Measurements from ENCODE around the gene SNRNP48.

SNRNP48 gene

DNA sequence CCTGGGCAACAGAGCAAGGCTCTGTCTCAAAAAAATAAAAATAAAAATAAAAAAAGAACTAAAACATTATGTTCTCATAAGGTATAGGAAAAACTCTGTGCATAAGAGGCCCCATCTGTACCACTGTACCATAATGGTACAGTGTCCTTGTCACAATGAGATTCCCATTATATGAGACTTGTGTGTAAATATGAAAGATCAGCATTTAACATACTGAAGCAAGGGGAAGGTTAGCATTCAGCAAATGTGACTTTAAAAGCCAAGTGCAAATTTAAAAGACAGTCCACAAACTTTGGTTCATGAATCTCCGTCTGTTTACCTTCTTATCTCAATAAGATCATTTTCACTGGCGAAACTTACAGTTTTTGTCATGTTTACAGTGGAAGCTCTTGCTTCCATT is 32.3 kb upstream of the SNRNP48 start:
- no peak for DNase-seq
- in situ Hi-C loops (cut with MboI; ENCODE audit: low pct_unique_long_range_greater_than_20kb, low sequenced_read_pairs), result no loop called here

DNA sequence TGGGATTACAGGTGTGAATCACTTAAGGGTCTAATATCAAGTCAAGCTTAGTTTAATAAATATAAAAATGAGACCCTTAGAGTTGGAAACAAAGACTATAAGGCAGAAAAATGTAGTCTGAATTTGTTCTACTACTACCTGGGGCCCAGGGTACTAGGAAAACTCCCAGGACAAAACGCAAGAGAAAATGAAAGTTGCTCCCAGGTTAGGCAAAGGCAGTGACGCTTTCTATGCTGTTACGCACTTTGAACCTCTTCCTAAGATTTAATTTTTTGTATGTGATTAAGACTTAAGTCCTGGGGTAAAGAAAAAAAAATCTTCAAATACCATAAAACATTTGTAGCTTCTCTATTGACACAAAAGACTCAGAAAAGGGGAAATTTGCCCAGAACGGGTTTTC is 31.2 kb upstream of the SNRNP48 start:
- no peak for DNase-seq
- in situ Hi-C loops (cut with MboI; ENCODE audit: low pct_unique_long_range_greater_than_20kb, low sequenced_read_pairs), result no loop called here

DNA sequence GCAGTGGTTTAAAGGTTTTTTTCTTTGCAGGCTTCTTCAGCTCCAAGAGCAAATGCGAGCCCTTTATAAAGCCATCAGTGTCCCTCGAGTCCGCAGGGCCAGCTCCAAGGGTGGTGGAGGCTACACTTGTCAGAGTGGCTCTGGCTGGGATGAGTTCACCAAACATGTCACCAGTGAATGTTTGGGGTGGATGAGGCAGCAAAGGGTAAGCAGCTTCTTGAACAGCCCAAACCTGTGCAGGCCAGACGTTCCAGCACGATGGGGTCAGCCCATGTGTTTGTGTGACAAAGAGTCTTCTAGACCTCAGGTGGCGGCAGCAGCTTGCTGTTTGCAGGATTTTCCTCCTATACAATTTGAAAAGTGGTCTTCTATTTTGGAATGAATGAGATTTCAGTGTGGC is 30.8 kb upstream of the SNRNP48 start:
- in situ Hi-C loops (cut with MboI; ENCODE audit: low pct_unique_long_range_greater_than_20kb, low sequenced_read_pairs), result no loop called here
- DNase-seq, result no peak

DNA sequence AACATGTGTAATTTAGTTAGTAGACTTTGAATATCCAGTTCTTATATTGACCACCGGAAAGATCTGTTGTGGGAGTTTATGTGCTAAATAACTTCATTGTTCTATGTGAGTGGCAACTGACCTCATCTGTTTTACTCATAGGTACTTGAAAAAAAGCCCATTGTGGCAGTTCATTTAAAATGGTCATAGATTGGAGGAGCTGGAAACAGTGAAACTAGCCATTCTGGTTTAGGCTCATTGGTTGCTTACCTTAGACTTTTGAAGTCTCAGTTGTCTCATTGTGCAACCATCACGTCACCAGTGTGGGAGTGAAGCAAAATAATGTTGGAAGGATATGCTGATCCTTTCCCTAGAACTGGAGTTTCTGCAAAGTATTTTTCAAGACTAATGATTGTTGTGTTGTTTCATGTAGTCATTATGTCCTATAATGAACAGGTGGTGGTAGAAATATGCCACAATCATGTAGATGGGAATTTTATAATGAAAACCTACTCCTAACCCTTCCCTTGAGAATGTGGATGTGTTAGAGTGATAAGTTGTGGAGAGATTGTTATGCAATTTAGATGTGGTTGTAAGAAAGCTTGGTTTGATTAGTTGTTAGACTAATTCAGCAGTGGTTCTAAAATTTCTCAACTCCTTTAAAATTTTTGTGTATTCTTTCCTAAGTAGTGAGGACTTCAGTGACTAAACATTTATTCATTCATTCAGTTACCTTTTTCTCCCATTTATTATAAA is 30.2 kb upstream of the SNRNP48 start:
- no peak for DNase-seq
- in situ Hi-C loops (cut with MboI; ENCODE audit: low pct_unique_long_range_greater_than_20kb, low sequenced_read_pairs), result no loop called here

DNA sequence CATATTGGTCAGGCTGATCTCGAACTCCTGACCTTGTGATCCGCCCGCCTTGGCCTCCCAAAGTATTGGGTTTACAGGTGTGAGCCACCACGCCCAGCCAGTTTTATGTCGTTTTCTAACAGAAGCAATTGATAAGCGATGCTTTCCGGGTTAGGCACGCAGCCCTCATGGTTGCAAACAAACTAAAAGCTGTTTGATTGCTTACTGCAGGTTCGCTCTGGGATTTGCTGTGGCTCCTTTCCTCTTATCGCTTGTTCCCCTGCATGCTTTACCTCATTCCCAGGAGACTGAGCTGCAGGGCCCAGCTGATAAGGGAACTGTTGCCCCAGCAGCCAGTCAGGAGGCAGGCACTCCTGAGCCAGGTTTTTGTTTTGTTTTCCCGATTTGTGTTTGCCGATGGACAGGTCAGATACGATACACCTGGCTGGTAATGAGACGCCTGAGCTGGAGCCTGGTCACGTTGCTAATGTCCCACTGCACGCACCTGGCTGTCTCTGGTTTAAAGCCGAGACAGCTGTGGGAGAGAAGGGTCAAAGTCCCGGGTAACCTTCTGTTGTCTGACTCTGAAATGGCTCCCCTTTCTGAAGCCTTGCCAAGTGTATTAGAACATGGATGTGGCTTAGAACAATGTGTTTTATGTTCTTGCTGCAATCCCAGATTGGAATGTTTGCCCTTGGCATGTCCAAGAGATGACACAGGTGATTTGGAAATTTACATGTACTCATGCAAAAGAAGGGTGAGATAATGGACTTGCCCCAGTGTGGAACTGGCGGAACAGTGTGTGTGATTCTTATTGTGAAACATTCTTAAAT is 28.6 kb upstream of the SNRNP48 start:
- in situ Hi-C loops (cut with MboI; ENCODE audit: low pct_unique_long_range_greater_than_20kb, low sequenced_read_pairs), result no loop called here

DNA sequence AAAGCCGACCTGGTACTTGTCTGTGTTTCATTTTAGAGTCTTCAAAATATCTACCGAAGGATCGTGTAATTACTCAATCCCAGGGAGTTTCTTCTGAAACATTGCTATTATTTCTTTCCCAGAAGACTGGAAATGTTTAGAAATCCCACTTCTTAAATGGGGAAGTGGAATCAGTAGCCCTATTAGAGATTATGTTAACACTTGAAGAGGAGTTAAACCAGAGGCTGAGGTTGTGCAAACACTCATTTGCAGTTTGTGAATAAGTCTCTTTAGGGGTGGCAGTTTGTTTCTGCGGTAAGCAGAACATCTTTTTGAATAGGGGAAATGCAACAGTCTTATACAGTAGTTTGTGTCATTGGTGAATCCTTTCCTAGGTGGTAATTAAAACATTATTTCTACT is 27.2 kb upstream of the SNRNP48 start:
- no peak for DNase-seq

More for the DNA sequence above, 28.6 kb upstream of the SNRNP48 start:
- DNase-seq, result no peak

DNA sequence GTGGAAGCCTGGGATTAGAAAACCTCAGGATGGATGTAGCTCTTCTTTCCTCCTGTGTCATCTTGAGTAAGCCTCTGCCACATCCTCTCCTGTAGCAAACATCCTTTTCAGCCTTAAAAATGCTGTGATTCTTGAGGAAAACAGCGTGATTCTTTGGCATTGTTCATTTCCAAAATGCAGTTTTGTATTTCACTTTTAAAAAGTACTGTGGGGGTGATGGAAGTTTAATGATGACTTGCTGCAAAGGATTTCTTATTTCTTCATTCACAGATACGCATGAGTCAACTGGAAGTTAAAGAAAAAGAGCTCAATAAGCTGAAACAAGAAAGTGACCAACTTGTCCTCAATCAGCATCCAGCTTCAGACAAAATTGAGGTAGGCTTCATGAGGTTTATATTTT is 23.9 kb upstream of the SNRNP48 start:
- in situ Hi-C loops (cut with MboI; ENCODE audit: low pct_unique_long_range_greater_than_20kb, low sequenced_read_pairs), result no loop called here
- no peak for DNase-seq

More for the DNA sequence above, 27.2 kb upstream of the SNRNP48 start:
- in situ Hi-C loops (cut with MboI; ENCODE audit: low pct_unique_long_range_greater_than_20kb, low sequenced_read_pairs), result no loop called here

DNA sequence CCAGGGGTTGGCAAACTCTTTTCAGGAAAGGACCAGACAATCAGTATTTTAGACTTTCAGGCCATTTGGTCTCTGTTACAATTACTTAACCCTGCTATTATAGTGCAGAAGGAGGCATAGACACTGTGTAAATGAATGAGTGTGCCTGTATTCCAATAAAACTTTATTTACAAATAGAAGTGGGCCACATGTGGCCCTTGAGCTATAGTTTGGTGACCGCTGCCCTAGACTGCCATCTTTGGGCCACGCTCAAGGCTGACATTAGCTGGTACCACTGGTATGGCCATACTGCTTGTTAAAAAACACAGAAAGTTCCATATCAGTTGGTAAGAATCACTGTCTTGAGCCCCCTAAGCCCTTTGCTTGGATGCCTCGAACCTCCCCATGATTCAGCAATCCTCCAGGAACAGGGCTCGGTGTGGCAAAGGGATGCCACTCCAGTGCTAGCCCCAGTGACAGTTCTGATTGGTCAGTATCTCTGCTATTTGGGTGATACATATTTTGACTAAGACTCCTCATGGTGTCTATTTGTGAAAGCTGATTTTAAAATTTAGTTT is 23.3 kb upstream of the SNRNP48 start:
- no peak for DNase-seq
- in situ Hi-C loops (cut with MboI; ENCODE audit: low pct_unique_long_range_greater_than_20kb, low sequenced_read_pairs), result no loop called here

DNA sequence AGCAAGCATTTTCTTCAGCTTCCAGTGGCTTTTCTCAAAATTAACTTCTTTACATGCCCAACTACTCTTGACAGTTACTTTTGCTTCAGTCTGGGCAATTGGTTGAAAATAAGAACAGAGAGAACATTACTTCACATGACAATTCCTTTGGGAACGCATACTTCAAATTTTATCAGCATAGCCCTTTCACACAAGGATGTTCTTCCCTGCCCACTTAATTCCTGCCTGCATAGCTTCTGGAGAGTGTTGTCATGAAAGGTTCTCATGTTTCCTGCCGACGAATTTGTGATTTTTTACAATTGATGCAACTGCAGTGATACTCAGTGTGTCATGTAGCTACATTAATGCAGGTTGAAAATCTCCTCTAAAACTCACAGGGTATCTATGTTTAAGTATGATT is 22.0 kb upstream of the SNRNP48 start:
- DNase-seq, result no peak
- in situ Hi-C loops (cut with MboI; ENCODE audit: low pct_unique_long_range_greater_than_20kb, low sequenced_read_pairs), result no loop called here

DNA sequence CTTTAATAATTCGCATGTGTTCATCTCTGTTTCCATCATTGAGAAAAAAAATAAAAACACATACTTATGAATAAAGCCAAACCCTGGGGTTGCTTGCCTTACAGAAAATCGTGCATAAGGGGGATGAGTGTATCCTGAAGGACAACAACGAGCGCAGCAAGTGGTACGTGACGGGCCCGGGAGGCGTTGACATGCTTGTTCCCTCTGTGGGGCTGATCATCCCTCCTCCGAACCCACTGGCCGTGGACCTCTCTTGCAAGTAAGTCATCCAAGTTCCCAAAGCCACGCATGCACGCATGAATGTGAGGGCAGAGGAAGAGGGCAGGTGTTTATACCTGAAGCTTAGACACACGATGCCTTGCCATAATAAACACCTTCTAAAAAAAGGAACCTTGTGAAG is 20.9 kb upstream of the SNRNP48 start:
- no peak for DNase-seq
- in situ Hi-C loops (cut with MboI; ENCODE audit: low pct_unique_long_range_greater_than_20kb, low sequenced_read_pairs), result no loop called here

DNA sequence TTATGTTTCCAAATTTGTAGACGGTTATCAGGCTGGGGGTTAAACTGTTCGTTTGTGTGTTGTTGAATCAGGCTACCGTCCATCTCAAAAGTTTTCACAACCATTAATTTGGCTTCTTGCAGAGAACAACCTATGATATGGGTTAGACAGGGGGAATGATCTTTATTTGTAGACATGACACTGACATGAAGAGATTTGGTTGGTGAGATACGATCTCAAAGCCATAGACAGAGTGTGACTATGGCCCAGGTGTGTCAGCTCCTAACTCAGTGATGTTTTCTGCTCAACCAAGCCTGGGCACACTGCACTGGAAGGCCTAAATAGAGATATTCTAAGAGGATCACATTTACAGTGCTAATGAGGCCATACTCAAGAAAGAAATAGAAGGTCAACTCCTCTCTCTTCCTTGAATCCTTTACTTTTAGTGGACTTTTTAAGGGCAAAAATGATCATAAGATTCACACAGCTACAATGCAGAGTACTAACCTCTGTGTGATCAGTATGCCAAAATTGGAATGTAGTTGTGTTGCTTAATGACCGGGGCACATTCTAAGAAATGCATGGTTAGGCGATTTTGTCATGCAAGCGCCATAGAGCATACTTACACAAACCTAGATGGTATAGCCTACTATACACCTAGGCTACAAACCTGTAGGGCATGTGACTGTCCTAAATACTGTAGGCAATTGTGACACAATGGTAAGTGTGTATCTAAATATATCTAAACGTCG is 17.6 kb upstream of the SNRNP48 start:
- DNase-seq, result no peak
- in situ Hi-C loops (cut with MboI; ENCODE audit: low pct_unique_long_range_greater_than_20kb, low sequenced_read_pairs), result no loop called here

DNA sequence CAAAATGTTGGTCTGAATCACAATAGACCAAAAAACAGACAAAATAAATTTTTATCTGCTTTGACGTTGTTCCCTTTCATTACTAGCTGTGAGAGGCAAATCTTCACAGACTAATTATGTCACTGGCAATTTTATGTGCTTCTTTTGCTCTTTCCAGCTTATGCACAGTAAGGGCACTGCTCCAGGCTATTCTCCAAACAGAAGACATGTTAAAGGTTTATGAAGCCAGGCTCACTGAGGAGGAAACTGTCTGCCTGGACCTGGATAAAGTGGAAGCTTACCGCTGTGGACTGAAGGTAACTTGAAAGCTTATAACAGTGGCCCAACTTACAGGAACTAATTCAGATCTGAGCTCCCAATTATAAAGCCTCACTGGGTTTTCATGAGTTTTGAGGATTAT is 15.5 kb upstream of the SNRNP48 start:
- DNase-seq, result no peak
- in situ Hi-C loops (cut with MboI; ENCODE audit: low pct_unique_long_range_greater_than_20kb, low sequenced_read_pairs), result no loop called here

DNA sequence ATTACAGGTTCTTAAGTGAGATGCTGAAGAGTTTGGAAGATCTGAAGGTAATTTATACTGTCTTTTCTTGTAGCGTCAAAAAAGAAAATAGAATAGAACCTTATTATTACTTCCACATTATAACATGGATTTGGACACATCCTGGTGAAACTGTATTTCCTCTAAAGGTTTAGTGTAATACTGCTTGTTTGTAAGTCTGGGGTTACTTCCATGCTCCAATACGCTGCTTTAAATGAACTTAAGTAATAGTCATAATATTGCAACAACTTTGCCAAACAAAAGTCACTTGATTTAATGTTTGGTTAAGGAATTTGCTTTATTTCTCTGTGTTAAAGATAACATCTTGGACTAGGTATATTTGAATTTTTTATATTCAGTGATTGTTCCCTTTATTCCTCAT is 11.5 kb upstream of the SNRNP48 start:
- DNase-seq, result no peak

DNA sequence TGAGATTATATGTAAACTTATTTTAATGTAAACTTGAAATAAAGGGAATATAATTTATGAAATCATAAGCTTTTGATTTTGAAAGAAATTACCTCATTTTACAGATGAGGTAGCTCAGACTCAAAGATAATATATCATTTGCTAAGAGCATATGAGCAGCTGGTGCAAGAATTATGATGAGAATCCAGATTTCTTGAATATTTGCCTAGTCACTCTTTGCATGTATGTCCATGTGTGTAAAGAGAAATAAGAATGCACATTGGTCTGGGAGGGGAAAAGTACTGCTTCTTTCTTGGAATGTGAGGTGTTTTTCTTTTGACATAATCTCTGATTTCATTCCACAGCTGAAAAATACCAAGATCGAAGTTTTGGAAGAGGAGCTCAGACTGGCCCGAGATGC is 11.1 kb upstream of the SNRNP48 start:
- no peak for DNase-seq
- in situ Hi-C loops (cut with MboI; ENCODE audit: low pct_unique_long_range_greater_than_20kb, low sequenced_read_pairs), result no loop called here

More for the DNA sequence above, 11.5 kb upstream of the SNRNP48 start:
- in situ Hi-C loops (cut with MboI; ENCODE audit: low pct_unique_long_range_greater_than_20kb, low sequenced_read_pairs), result no loop called here

DNA sequence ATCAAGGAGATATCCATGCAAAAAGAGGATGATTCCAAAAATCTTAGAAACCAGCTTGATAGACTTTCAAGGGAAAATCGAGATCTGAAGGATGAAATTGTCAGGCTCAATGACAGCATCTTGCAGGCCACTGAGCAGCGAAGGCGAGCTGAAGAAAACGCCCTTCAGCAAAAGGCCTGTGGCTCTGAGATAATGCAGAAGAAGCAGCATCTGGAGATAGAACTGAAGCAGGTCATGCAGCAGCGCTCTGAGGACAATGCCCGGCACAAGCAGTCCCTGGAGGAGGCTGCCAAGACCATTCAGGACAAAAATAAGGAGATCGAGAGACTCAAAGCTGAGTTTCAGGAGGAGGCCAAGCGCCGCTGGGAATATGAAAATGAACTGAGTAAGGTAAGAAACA is 10.1 kb upstream of the SNRNP48 start:
- in situ Hi-C loops (cut with MboI; ENCODE audit: low pct_unique_long_range_greater_than_20kb, low sequenced_read_pairs), result no loop called here
- DNase-seq, result no peak

DNA sequence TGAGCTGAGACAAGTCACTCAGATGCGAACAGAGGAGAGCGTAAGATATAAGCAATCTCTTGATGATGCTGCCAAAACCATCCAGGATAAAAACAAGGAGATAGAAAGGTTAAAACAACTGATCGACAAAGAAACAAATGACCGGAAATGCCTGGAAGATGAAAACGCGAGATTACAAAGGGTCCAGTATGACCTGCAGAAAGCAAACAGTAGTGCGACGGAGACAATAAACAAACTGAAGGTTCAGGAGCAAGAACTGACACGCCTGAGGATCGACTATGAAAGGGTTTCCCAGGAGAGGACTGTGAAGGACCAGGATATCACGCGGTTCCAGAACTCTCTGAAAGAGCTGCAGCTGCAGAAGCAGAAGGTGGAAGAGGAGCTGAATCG is 9.5 kb upstream of the SNRNP48 start:
- no peak for DNase-seq
- in situ Hi-C loops (cut with MboI; ENCODE audit: low pct_unique_long_range_greater_than_20kb, low sequenced_read_pairs), result no loop called here

DNA sequence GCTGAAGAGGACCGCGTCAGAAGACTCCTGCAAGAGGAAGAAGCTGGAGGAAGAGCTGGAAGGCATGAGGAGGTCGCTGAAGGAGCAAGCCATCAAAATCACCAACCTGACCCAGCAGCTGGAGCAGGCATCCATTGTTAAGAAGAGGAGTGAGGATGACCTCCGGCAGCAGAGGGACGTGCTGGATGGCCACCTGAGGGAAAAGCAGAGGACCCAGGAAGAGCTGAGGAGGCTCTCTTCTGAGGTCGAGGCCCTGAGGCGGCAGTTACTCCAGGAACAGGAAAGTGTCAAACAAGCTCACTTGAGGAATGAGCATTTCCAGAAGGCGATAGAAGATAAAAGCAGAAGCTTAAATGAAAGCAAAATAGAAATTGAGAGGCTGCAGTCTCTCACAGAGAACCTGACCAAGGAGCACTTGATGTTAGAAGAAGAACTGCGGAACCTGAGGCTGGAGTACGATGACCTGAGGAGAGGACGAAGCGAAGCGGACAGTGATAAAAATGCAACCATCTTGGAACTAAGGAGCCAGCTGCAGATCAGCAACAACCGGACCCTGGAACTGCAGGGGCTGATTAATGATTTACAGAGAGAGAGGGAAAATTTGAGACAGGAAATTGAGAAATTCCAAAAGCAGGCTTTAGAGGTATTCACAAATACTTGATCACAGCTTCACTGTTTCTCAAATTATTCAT is 8.9 kb upstream of the SNRNP48 start:
- DNase-seq, result no peak
- in situ Hi-C loops (cut with MboI; ENCODE audit: low pct_unique_long_range_greater_than_20kb, low sequenced_read_pairs), result no loop called here

DNA sequence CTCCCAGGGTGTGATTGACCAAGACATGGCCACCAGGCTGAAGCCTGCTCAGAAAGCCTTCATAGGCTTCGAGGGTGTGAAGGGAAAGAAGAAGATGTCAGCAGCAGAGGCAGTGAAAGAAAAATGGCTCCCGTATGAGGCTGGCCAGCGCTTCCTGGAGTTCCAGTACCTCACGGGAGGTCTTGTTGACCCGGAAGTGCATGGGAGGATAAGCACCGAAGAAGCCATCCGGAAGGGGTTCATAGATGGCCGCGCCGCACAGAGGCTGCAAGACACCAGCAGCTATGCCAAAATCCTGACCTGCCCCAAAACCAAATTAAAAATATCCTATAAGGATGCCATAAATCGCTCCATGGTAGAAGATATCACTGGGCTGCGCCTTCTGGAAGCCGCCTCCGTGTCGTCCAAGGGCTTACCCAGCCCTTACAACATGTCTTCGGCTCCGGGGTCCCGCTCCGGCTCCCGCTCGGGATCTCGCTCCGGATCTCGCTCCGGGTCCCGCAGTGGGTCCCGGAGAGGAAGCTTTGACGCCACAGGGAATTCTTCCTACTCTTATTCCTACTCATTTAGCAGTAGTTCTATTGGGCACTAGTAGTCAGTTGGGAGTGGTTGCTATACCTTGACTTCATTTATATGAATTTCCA is 4.6 kb upstream of the SNRNP48 start:
- in situ Hi-C loops (cut with MboI; ENCODE audit: low pct_unique_long_range_greater_than_20kb, low sequenced_read_pairs), result no loop called here
- no peak for DNase-seq

DNA sequence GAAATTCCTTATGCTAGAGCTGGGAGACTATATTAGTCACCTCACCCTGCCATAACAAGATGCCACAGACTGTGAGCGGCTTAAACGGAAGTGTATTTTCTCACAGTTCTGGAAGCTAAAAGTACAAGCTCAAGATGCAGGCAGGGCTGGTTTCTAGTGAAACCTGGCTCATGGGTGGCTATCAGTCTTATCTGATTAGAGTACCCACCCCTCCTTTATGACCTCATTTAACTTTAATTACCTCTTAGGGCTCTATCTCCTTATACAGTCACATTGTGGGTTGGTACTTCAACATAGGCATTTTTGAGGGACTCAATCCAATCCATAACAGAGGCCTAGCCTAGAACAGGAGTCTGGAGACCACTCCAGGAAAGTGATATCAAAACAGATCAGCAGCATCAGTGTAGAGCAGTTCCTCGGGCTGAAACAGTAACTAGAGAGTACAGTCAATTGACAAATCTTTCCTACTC is 2.3 kb upstream of the SNRNP48 start:
- in situ Hi-C loops (cut with MboI; ENCODE audit: low pct_unique_long_range_greater_than_20kb, low sequenced_read_pairs), result no loop called here
- DNase-seq, result no peak
